ENCODE data around the gene MAB21L2.

The MAB21L2 gene

DNA sequence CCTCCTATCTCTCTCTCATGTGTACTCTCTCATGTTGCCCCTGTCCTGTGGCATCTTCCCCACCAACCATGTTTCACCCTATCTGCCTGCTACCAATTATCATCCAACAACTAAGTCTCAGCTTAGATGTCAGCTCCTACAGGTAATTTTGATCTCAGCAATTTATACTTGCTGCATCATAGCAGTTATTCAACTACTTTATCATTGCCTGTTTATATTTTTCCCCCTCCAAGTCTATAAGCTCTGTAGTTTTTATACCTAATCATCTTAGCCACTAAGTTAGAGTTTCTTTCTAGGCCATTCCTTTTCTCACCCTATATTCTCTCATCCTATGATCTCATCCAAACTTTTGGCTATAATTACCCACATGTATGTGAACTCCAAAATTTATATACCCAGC, 50.7 kb downstream of the MAB21L2 start:
- TF ChIP-seq SNAI2 (CRISPR knock-in tag; IDR thresholded peaks at IDR 0.05) (no peak), ISL1 (CRISPR knock-in tag; IDR thresholded peaks at IDR 0.05) (no peak), ESRRG (CRISPR knock-in tag; IDR thresholded peaks at IDR 0.05) (no peak), PPARA (CRISPR knock-in tag; IDR thresholded peaks at IDR 0.05; ENCODE audit: borderline replicate concordance) (no peak), TCF4 (CRISPR knock-in tag; IDR thresholded peaks at IDR 0.05; ENCODE audit: borderline replicate concordance) (no peak), CSDC2 (CRISPR knock-in tag; IDR thresholded peaks at IDR 0.05) (no peak), RARB (CRISPR knock-in tag; IDR thresholded peaks at IDR 0.05) (no peak), ZNF565 (CRISPR knock-in tag; conservative IDR thresholded peaks at IDR 0.05; ENCODE audit: low read depth) (no peak), ZNF8 (CRISPR knock-in tag; IDR thresholded peaks at IDR 0.05) (no peak)
- TF ChIP-seq, protein P1, sequence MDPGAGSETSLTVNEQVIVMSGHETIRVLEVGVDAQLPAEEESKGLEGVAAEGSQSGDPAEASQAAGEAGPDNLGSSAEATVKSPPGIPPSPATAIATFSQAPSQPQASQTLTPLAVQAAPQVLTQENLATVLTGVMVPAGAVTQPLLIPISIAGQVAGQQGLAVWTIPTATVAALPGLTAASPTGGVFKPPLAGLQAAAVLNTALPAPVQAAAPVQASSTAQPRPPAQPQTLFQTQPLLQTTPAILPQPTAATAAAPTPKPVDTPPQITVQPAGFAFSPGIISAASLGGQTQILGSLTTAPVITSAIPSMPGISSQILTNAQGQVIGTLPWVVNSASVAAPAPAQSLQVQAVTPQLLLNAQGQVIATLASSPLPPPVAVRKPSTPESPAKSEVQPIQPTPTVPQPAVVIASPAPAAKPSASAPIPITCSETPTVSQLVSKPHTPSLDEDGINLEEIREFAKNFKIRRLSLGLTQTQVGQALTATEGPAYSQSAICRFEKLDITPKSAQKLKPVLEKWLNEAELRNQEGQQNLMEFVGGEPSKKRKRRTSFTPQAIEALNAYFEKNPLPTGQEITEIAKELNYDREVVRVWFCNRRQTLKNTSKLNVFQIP (CRISPR knock-in tag; IDR thresholded peaks at IDR 0.05; ENCODE audit: borderline replicate concordance, low read depth) = no peak
- ATAC-seq = no peak

Measured in SK-N-SH treated with all-trans-retinoic acid at 6 μM for 48 hours (cell line).